CD4-positive, CD25-positive, alpha-beta regulatory T cell (primary cell): ENCODE data around the gene SLC6A12. TPM values are rescaled to one million over a fixed set of nuclear protein-coding genes. Genes with fewer than 3 reads are reported as not detected.
"Not testable (repeated sequence)": the region's sequence is repeated elsewhere in the genome, so short reads cannot be mapped to it uniquely, and the experiment has no call there.

Experiments used
- ATAC-seq, 2 donors: fragments of 150-1000 bp; cut with Tn5 transposase; one replicate each; pipeline ENCODE4 v1.10.0; 2021; ENCODE audit warnings: low read depth in 2 of 2, moderate number of reproducible peaks in 2 of 2, moderate library complexity in 1 of 2
- DNase-seq, 3 donors: peaks; one replicate each; pipeline versions ENCODE4 v3.0.0 to v3.0.0-alpha.2; 2012 to 2022; ENCODE audit warnings: mixed read lengths in 1 of 3
- H3K27ac ChIP-seq: one replicate; pipeline ENCODE4 v1.7.0; 2013; ENCODE audit warnings: mild to moderate bottlenecking, low read length; ENCODE audit not compliant: insufficient read depth, poor library complexity, severe bottlenecking
- H3K27me3 ChIP-seq: one replicate; pipeline ENCODE4 v1.7.0; 2013; ENCODE audit warnings: low read length; ENCODE audit not compliant: control insufficient read depth, insufficient read depth
- H3K36me3 ChIP-seq: one replicate; pipeline ENCODE4 v1.7.0; 2013; ENCODE audit warnings: mild to moderate bottlenecking, low read length, moderate library complexity; ENCODE audit not compliant: control insufficient read depth, insufficient read depth
- H3K4me1 ChIP-seq: 2 replicates; pipeline ENCODE4 v1.7.0; 2013; ENCODE audit warnings: mild to moderate bottlenecking, low read length; ENCODE audit not compliant: insufficient read depth, control insufficient read depth, poor library complexity, severe bottlenecking
- H3K4me3 ChIP-seq: one replicate; pipeline ENCODE4 v1.7.0; 2013; ENCODE audit warnings: low read depth, mild to moderate bottlenecking, low read length, moderate library complexity
- H3K9me3 ChIP-seq, 2 experiments: 1 replicate in 1 of 2; 2 replicates in 1 of 2; pipeline ENCODE4 v1.7.0; 2013; ENCODE audit warnings: low read length in 2 of 2, mild to moderate bottlenecking in 1 of 2, moderate library complexity in 1 of 2; ENCODE audit not compliant: control insufficient read depth in 2 of 2
- H3K27ac Mint-ChIP-seq, 3 donors: one replicate each; pipeline ENCODE4 v1.8.0; 2020 to 2022; ENCODE audit warnings: mild to moderate bottlenecking in 3 of 3, mixed read lengths in 3 of 3, moderate library complexity in 2 of 3
- H3K27me3 Mint-ChIP-seq: one replicate; pipeline ENCODE4 v1.8.0; 2022; ENCODE audit warnings: mild to moderate bottlenecking, mixed read lengths
- H3K36me3 Mint-ChIP-seq: one replicate; pipeline ENCODE4 v1.8.0; 2020; ENCODE audit warnings: mixed read lengths
- H3K4me1 Mint-ChIP-seq, 4 donors: one replicate each; pipeline ENCODE4 v1.8.0; 2020 to 2022; ENCODE audit warnings: mixed read lengths in 4 of 4, mild to moderate bottlenecking in 1 of 4
- H3K4me3 Mint-ChIP-seq, 4 donors: one replicate each; pipeline ENCODE4 v1.8.0; 2020 to 2022; ENCODE audit warnings: mild to moderate bottlenecking in 4 of 4, mixed read lengths in 4 of 4, moderate library complexity in 3 of 4
- H3K9me3 Mint-ChIP-seq, 7 donors: one replicate each; pipeline ENCODE4 v1.8.0; 2020 to 2022; ENCODE audit warnings: mixed read lengths in 7 of 7, mild to moderate bottlenecking in 3 of 7, moderate library complexity in 2 of 7
- polyA plus RNA-seq, 4 donors: library from polyadenylated mRNA; unstranded; fragments of 300-500 nt; fragmentation: Illumina TruSeq; gene quantifications; one replicate each; pipeline ENCODE4 v1.2.3, GENCODE V29; 2021
- total RNA-seq: library from RNA; stranded (reverse); gene quantifications from one replicate; pipeline ENCODE4 v1.2.3, GENCODE V29; 2022

Gene SLC6A12
- total and polyA plus RNA-seq, 5 donors from 2014 or later = not detected

GRCh38 chr12:240566-240965, 26.6 kb upstream of the SLC6A12 start:
- H3K4me3 Mint-ChIP-seq = no peak overlapping the region
- DNase-seq (no peak), ATAC-seq (no peak)
- H3K36me3 Mint-ChIP-seq = peaks cover 4% of the 10 kb centered on the region
- Histone ChIP-seq H3K4me1 (no peaks in the 10 kb centered on the region), H3K36me3 (no peaks in the 10 kb centered on the region), H3K4me3 (no peak overlapping the region), H3K9me3 (peaks cover 0 to 6% of the 10 kb centered on the region in 2 experiments), H3K27ac (no peak overlapping the region), H3K27me3 (peaks cover 4% of the 10 kb centered on the region)
- no peak overlapping the region for H3K27ac Mint-ChIP-seq
- H3K4me1 Mint-ChIP-seq = no peaks in the 10 kb centered on the region
- no peaks in the 10 kb centered on the region for H3K27me3 Mint-ChIP-seq
- peaks cover 2 to 17% (median 10%) of the 10 kb centered on the region in 7 donors for H3K9me3 Mint-ChIP-seq

GRCh38 chr12:238736-239398, 24.9 kb upstream of the SLC6A12 start:
- ATAC-seq = no peak
- peaks cover 4% of the 10 kb centered on the region for H3K27me3 ChIP-seq
- Mint-ChIP-seq H3K9me3 (peaks cover 2 to 21% (median 10%) of the 10 kb centered on the region in 7 donors), H3K4me3 (no peak overlapping the region), H3K4me1 (no peaks in the 10 kb centered on the region), H3K36me3 (peaks cover 4% of the 10 kb centered on the region), H3K27me3 (no peaks in the 10 kb centered on the region), H3K27ac (no peak overlapping the region)
- no peak overlapping the region for H3K27ac ChIP-seq
- DNase-seq = no peak
- peaks cover 0 to 6% of the 10 kb centered on the region in 2 experiments for H3K9me3 ChIP-seq
- H3K4me1 ChIP-seq = no peaks in the 10 kb centered on the region
- H3K4me3 ChIP-seq = no peak overlapping the region
- no peaks in the 10 kb centered on the region for H3K36me3 ChIP-seq

DNA sequence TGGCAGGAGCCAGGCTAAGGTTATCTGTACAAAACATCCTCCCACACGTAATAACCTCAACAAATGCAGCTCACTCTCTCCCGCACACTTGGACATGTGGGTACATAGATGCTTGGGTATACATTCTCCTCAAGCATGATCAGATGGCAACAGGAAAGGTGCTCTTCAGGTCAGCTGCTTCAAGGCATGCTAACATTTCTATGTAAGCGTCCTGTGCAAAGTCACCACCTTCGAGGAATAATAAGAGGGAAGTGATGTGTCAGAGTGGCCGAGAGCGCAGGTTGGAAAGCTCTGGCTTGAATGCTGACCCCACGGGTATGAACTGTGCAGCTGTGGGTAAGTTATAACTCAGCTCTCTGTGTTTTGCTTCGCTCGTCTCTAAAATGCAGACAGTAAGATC, 24.2 kb upstream of the SLC6A12 start:
- Mint-ChIP-seq H3K9me3 (peaks cover 2 to 21% (median 12%) of the 10 kb centered on the region in 7 donors), H3K4me1 (no peaks in the 10 kb centered on the region), H3K27me3 (no peaks in the 10 kb centered on the region), H3K36me3 (peaks cover 4% of the 10 kb centered on the region), H3K4me3 (no peak overlapping the region), H3K27ac (no peak overlapping the region)
- DNase-seq (no peak), ATAC-seq (no peak)
- Histone ChIP-seq H3K27ac (no peak overlapping the region), H3K4me1 (no peaks in the 10 kb centered on the region), H3K36me3 (no peaks in the 10 kb centered on the region), H3K9me3 (peaks cover 0 to 6% of the 10 kb centered on the region in 2 experiments), H3K27me3 (no peaks in the 10 kb centered on the region), H3K4me3 (no peak overlapping the region)

GRCh38 chr12:237026-237815, 23.3 kb upstream of the SLC6A12 start:
- H3K27me3 Mint-ChIP-seq = no peaks in the 10 kb centered on the region
- H3K9me3 ChIP-seq = peaks cover 0 to 6% of the 10 kb centered on the region in 2 experiments
- H3K27ac ChIP-seq = no peak overlapping the region
- H3K36me3 ChIP-seq = no peaks in the 10 kb centered on the region
- ATAC-seq = no peak
- H3K4me3 ChIP-seq = no peak overlapping the region
- no peak overlapping the region for H3K27ac Mint-ChIP-seq
- H3K9me3 Mint-ChIP-seq = peaks cover 0 to 21% (median 12%) of the 10 kb centered on the region in 7 donors
- H3K4me1 Mint-ChIP-seq = no peaks in the 10 kb centered on the region
- H3K36me3 Mint-ChIP-seq = no peaks in the 10 kb centered on the region
- no peaks in the 10 kb centered on the region for H3K4me1 ChIP-seq
- no peaks in the 10 kb centered on the region for H3K27me3 ChIP-seq
- H3K4me3 Mint-ChIP-seq = no peak overlapping the region
- no peak for DNase-seq

DNA sequence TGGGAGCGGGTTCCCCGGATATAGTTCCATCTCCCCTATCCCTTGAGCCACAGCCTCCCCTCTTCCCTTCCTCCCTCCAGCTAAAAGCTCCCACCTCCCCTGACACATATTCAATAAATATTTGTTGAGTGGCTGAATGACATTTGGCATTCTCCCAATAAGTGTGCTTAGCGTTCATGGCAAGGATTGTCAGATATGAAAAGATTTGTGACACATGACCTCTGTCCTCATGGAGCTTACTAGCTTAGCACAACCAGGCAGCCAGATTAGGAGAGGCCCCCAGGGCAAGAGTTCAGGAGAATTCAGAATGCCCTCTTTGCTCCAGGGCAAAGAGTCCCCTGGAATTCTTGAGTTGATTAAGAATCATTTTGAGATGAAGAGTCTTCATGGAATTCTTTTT, 22.5 kb upstream of the SLC6A12 start:
- peaks cover 0 to 21% (median 12%) of the 10 kb centered on the region in 7 donors for H3K9me3 Mint-ChIP-seq
- no peak for ATAC-seq
- H3K36me3 Mint-ChIP-seq = no peaks in the 10 kb centered on the region
- no peak for DNase-seq
- Histone ChIP-seq H3K27me3 (no peaks in the 10 kb centered on the region), H3K9me3 (peaks cover 0 to 6% of the 10 kb centered on the region in 2 experiments), H3K4me1 (no peaks in the 10 kb centered on the region), H3K27ac (no peak overlapping the region), H3K4me3 (no peak overlapping the region), H3K36me3 (no peaks in the 10 kb centered on the region)
- H3K4me1 Mint-ChIP-seq = no peaks in the 10 kb centered on the region
- H3K4me3 Mint-ChIP-seq = no peak overlapping the region
- H3K27ac Mint-ChIP-seq = no peak overlapping the region
- no peaks in the 10 kb centered on the region for H3K27me3 Mint-ChIP-seq

GRCh38 chr12:235967-236366, 22.0 kb upstream of the SLC6A12 start:
- H3K4me1 Mint-ChIP-seq, H3K36me3 ChIP-seq, ATAC-seq, H3K4me3 Mint-ChIP-seq, H3K9me3 ChIP-seq, H3K36me3 Mint-ChIP-seq, H3K27ac Mint-ChIP-seq, H3K4me3 ChIP-seq, H3K27ac ChIP-seq, H3K4me1 ChIP-seq, H3K27me3 ChIP-seq, DNase-seq, H3K27me3 Mint-ChIP-seq: not testable (repeated sequence)
- H3K9me3 Mint-ChIP-seq = peaks cover 0 to 21% (median 12%) of the 10 kb centered on the region in 7 donors

GRCh38 chr12:234891-235415, 21.0 kb upstream of the SLC6A12 start:
- Mint-ChIP-seq H3K36me3 (no peaks in the 10 kb centered on the region), H3K27me3 (peaks cover 4% of the 10 kb centered on the region), H3K4me3 (no peak overlapping the region), H3K9me3 (peaks cover 0 to 21% (median 9%) of the 10 kb centered on the region in 7 donors), H3K4me1 (no peaks in the 10 kb centered on the region), H3K27ac (no peak overlapping the region)
- H3K4me3 ChIP-seq = no peak overlapping the region
- DNase-seq (no peak), ATAC-seq (no peak)
- H3K27me3 ChIP-seq = no peaks in the 10 kb centered on the region
- H3K9me3 ChIP-seq = peaks cover 0 to 6% of the 10 kb centered on the region in 2 experiments
- H3K4me1 ChIP-seq = no peaks in the 10 kb centered on the region
- H3K36me3 ChIP-seq = no peaks in the 10 kb centered on the region
- H3K27ac ChIP-seq = no peak overlapping the region
